IMR-90 (cell line): ENCODE data around the gene EEF2K. TPM values are rescaled to one million over a fixed set of nuclear protein-coding genes. Genes with fewer than 3 reads are reported as not detected.

Experiments
- ATAC-seq: fragments of 200-7000 bp; cut with Tn5 transposase; 2 replicates; pipeline ENCODE4 v1.9.1; 2020; ENCODE audit warnings: low read depth, mild to moderate bottlenecking, moderate library complexity
- BruUV-seq: library from RNA; stranded (reverse); fragments of 400-500 nt; replicated peaks from 2 replicates; lab custom pipeline; 2021; lab: Mats Ljungman, UMichigan
- CTCF ChIA-PET: fragments of 300-600 bp; formaldehyde crosslinking; extraction: SDS; loops from one replicate; lab custom pipeline; 2021; ENCODE audit warnings: antibody characterized with exemption; lab: Yijun Ruan, JAX
- POLR2A ChIA-PET: fragments of 300-600 bp; sonication (Branson Sonifier 250); formaldehyde crosslinking; loops from one replicate; lab custom pipeline; 2022; ENCODE audit warnings: antibody characterized with exemption; ENCODE audit not compliant: unreplicated experiment; lab: Charles Lee
- DNase-seq: peaks from one replicate; pipeline ENCODE4 v3.0.0; 2013
- H2AFZ ChIP-seq: replicated peaks from 2 replicates; pipeline ENCODE3; 2013; ENCODE audit warnings: low read length, mild to moderate bottlenecking; ENCODE audit not compliant: poor library complexity
- H2AK5ac ChIP-seq: 2 replicates; pipeline ENCODE4 v1.6.1; 2013; ENCODE audit warnings: low read depth, low read length, inconsistent platforms
- H2AK9ac ChIP-seq: replicated peaks from 2 replicates; pipeline ENCODE3; 2013; ENCODE audit warnings: mild to moderate bottlenecking, low read depth, low read length, moderate library complexity; ENCODE audit not compliant: poor library complexity
- H2BK120ac ChIP-seq: 2 replicates; pipeline ENCODE4 v1.6.1; 2013; ENCODE audit warnings: low read depth, low read length, inconsistent platforms
- H2BK15ac ChIP-seq: 3 replicates; pipeline ENCODE4 v1.6.1; 2013; ENCODE audit warnings: low read depth, low read length, inconsistent platforms
- H2BK20ac ChIP-seq: 2 replicates; pipeline ENCODE4 v1.6.1; 2013; ENCODE audit warnings: low read depth, mild to moderate bottlenecking, inconsistent platforms, low read length, moderate library complexity
- H2BK5ac ChIP-seq: 2 replicates; pipeline ENCODE4 v1.6.1; 2013; ENCODE audit warnings: mild to moderate bottlenecking, low read depth, low read length, inconsistent platforms; ENCODE audit not compliant: poor library complexity, severe bottlenecking
- H3K14ac ChIP-seq: replicated peaks from 2 replicates; pipeline ENCODE4 v1.6.1; 2013; ENCODE audit warnings: low read depth, low read length, inconsistent platforms
- H3K18ac ChIP-seq: 2 replicates; pipeline ENCODE4 v1.6.1; 2013; ENCODE audit warnings: low read depth, low read length, control low read depth
- H3K23ac ChIP-seq: 2 replicates; pipeline ENCODE4 v1.6.1; 2013; ENCODE audit warnings: low read depth, low read length, inconsistent platforms
- H3K27ac ChIP-seq: 2 replicates; pipeline ENCODE4 v1.5.1; 2013; ENCODE audit warnings: mild to moderate bottlenecking, control low read depth, low read length; ENCODE audit not compliant: insufficient read depth
- H3K27me3 ChIP-seq: 2 replicates; pipeline ENCODE4 v1.6.1; 2013; ENCODE audit warnings: low read length; ENCODE audit not compliant: control insufficient read depth, insufficient read depth
- H3K36me3 ChIP-seq: 2 replicates; pipeline ENCODE4 v1.6.1; 2013; ENCODE audit warnings: low read length, mixed read lengths; ENCODE audit not compliant: control insufficient read depth, insufficient read depth
- H3K4ac ChIP-seq: 2 replicates; pipeline ENCODE4 v1.6.1; 2013; ENCODE audit warnings: low read depth, low read length, inconsistent platforms
- H3K4me1 ChIP-seq: 2 replicates; pipeline ENCODE4 v1.6.1; 2013; ENCODE audit warnings: low read length, mixed read lengths; ENCODE audit not compliant: control insufficient read depth, insufficient read depth
- H3K4me2 ChIP-seq: 2 replicates; pipeline ENCODE4 v1.6.1; 2013; ENCODE audit warnings: low read depth, mild to moderate bottlenecking, control low read depth, low read length, moderate library complexity
- H3K4me3 ChIP-seq: 2 replicates; pipeline ENCODE4 v1.5.1; 2013; ENCODE audit warnings: low read depth, mild to moderate bottlenecking, control low read depth, low read length, moderate library complexity; ENCODE audit not compliant: insufficient read depth
- H3K56ac ChIP-seq: 2 replicates; pipeline ENCODE4 v1.6.1; 2013; ENCODE audit warnings: low read length, inconsistent platforms; ENCODE audit not compliant: insufficient read depth; ENCODE audit errors: extremely low read depth
- H3K79me1 ChIP-seq, 2 experiments: 2 replicates each; pipeline ENCODE4 v1.6.1; 2013; ENCODE audit warnings: low read length in 2 of 2, inconsistent platforms in 1 of 2, low read depth in 1 of 2
- H3K9ac ChIP-seq: 2 replicates; pipeline ENCODE4 v1.6.1; 2013; ENCODE audit warnings: low read depth, low read length, control low read depth
- H3K9me1 ChIP-seq: 2 replicates; pipeline ENCODE4 v1.6.1; 2013; ENCODE audit warnings: low read length, inconsistent platforms; ENCODE audit not compliant: insufficient read depth
- H3K9me3 ChIP-seq: 2 replicates; pipeline ENCODE4 v1.6.1; 2013; ENCODE audit warnings: low read length; ENCODE audit not compliant: control insufficient read depth, insufficient read depth
- H4K20me1 ChIP-seq: 2 replicates; pipeline ENCODE4 v1.6.1; 2013; ENCODE audit warnings: low read length, inconsistent platforms; ENCODE audit not compliant: insufficient read depth
- H4K5ac ChIP-seq: 2 replicates; pipeline ENCODE4 v1.6.1; 2013; ENCODE audit warnings: mild to moderate bottlenecking, low read depth, low read length, control low read depth
- H4K8ac ChIP-seq, 2 experiments: 2 replicates each; pipeline ENCODE4 v1.6.1; 2013; ENCODE audit warnings: low read depth in 2 of 2, low read length in 2 of 2, control low read depth in 1 of 2, inconsistent platforms in 1 of 2
- H4K91ac ChIP-seq: 2 replicates; pipeline ENCODE4 v1.6.1; 2013; ENCODE audit warnings: low read depth, low read length, inconsistent platforms; ENCODE audit not compliant: insufficient read depth
- CEBPB ChIP-seq: IDR thresholded peaks from 2 replicates; pipeline ENCODE4 v1.6.1; 2012; ENCODE audit warnings: low read depth, low read length, improper control_type of control experiment
- CHD1 ChIP-seq: IDR thresholded peaks from 2 replicates; pipeline ENCODE4 v1.6.1; 2012; ENCODE audit warnings: low read depth, low read length, improper control_type of control experiment
- MAZ ChIP-seq: IDR thresholded peaks from 2 replicates; pipeline ENCODE4 v1.6.1; 2012; ENCODE audit warnings: low read depth, mild to moderate bottlenecking, low read length, improper control_type of control experiment, moderate library complexity, borderline replicate concordance
- MXI1 ChIP-seq: IDR thresholded peaks from 2 replicates; pipeline ENCODE4 v1.6.1; 2012; ENCODE audit warnings: low read depth, mild to moderate bottlenecking, low read length, moderate library complexity, borderline replicate concordance
- NFE2L2 ChIP-seq: fragments of 150-350 bp; IDR thresholded peaks from 2 replicates; pipeline ENCODE4 v1.6.1; 2016; ENCODE audit warnings: low read depth, mild to moderate bottlenecking, low read length
- RCOR1 ChIP-seq: IDR thresholded peaks from 2 replicates; pipeline ENCODE4 v1.6.1; 2012; ENCODE audit warnings: mild to moderate bottlenecking, low read length, improper control_type of control experiment; ENCODE audit not compliant: insufficient replicate concordance
- RFX5 ChIP-seq: IDR thresholded peaks from 2 replicates; pipeline ENCODE4 v1.8.0; 2012; ENCODE audit warnings: low read depth, mild to moderate bottlenecking, low read length, moderate library complexity
- SMC3 ChIP-seq: fragments of 150-350 bp; IDR thresholded peaks from 2 replicates; pipeline ENCODE4 v1.6.1; 2016; ENCODE audit warnings: low read depth, mild to moderate bottlenecking, antibody characterized with exemption, low read length, moderate library complexity
- WGBS, 2 experiments: methylation state at CpG; one replicate each; pipeline versions ENCODE4 v1.1.5 to v1.1.7; 2013; ENCODE audit warnings: missing lambda C conversion rate in 2 of 2; ENCODE audit not compliant: insufficient read length in 1 of 2; ENCODE audit errors: extremely low coverage in 2 of 2; 5-methylcytosine and 5-hydroxymethylcytosine counted together
- dilution Hi-C: fragments of 300-500 bp; cut with HindIII; formaldehyde crosslinking; loops from one replicate; pipeline ENCODE4 v1.14.3; 2018; ENCODE audit warnings: low sequenced_read_pairs; ENCODE audit not compliant: unreplicated experiment
- in situ Hi-C: fragments of 300-500 bp; cut with MboI; formaldehyde crosslinking; loops from 3 replicates; pipeline ENCODE4 v1.14.3; 2019; ENCODE audit warnings: low sequenced_read_pairs, inconsistent platforms, mixed read lengths
- intact Hi-C: fragments of 100-400 bp; cut with micrococcal nuclease; formaldehyde crosslinking; loops from 2 replicates; pipeline ENCODE4 v1.10.0; 2022
- polyA plus RNA-seq, 3 experiments: library from polyadenylated mRNA; depleted of rRNA; stranded (reverse); fragments of >200 nt; gene quantifications; 2 replicates each; pipeline ENCODE4 v1.2.3, GENCODE V29; 2012; ENCODE audit warnings: low replicate concordance in 1 of 3
- total RNA-seq: library from RNA; depleted of rRNA; stranded (reverse); fragments of >200 nt; gene quantifications from 2 replicates; pipeline ENCODE4 v1.2.3, GENCODE V29; 2012
- TF ChIP-seq, protein P1 (sequence below): fragments of 150-350 bp; IDR thresholded peaks from 2 replicates; pipeline ENCODE4 v1.6.1; 2017; ENCODE audit warnings: mild to moderate bottlenecking, antibody characterized with exemption, low read length, low read depth
- TF ChIP-seq, protein P2 (sequence below): conservative IDR thresholded peaks from 2 replicates; pipeline ENCODE4 v1.5.1; 2012; ENCODE audit warnings: mild to moderate bottlenecking, low read depth, low read length, improper control_type of control experiment

EEF2K gene
- total and polyA plus RNA-seq, 2 of the 4 experiments (the other 2 are of a cell fraction) = 9.7 to 16.5 TPM

DNA sequence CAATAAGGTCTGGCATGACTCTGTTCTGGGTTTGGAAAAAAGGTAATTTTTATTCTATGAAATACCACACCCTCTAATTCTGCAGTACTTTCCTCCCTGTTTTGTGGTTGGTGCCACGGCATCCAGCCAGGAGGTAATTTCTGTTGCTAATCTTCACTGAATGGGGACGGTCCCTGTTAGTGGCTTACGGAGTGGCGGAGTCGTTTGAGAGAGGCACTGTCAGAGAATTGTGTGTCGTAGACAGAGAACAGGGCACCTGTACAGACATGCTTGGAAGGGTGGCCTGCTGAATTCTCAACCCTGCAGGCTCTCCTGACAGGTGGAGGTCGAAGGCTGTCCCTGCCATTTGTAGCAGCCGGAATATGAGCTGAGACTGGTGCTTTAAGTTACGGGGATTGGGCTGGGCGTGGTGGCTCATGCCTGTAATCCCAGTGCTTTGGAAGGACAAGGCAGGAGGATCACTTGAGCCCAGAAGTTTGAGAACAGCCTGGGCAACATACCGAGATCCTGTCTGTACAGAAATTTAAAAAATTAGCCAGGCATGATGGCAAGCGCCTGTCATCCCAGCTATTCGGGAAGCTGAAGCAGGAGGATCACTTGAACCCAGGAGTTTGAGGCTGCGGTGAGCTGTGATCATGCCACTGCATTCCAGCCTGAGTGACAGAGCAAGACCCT lies 33.2 kb downstream of the EEF2K start:
- ChIA-PET POLR2A (no interaction called here), CTCF (interaction anchor here (0.6 kb wide), 1 partner anchor 23 kb away, joined by 3 read pairs; no protein-coding TSS in a partner anchor)
- no peaks in the 10 kb centered on the region for H3K9me3 ChIP-seq
- H3K14ac ChIP-seq = no peak overlapping the region
- BruUV-seq = no TSS peak
- no peak overlapping the region for H3K4me3 ChIP-seq
- no peak overlapping the region for H4K5ac ChIP-seq
- H2BK5ac ChIP-seq = no peak overlapping the region
- H3K4me1 ChIP-seq = no peaks in the 10 kb centered on the region
- H3K4ac ChIP-seq = no peak overlapping the region
- no peak for DNase-seq
- no peak overlapping the region for H2BK15ac ChIP-seq
- H4K91ac ChIP-seq = no peak overlapping the region
- H3K56ac ChIP-seq = no peak overlapping the region
- H2AFZ ChIP-seq = no peak overlapping the region
- H2AK9ac ChIP-seq = no peak overlapping the region
- no peak overlapping the region for H2BK120ac ChIP-seq
- no peak overlapping the region for H3K4me2 ChIP-seq
- H3K23ac ChIP-seq = no peak overlapping the region
- no peak overlapping the region for H4K8ac ChIP-seq
- no peak overlapping the region for H3K18ac ChIP-seq
- H3K79me1 ChIP-seq = peaks cover 3 to 14% of the 10 kb centered on the region in 2 experiments; a peak in 2 of 4 replicates
- no peak overlapping the region for H3K27ac ChIP-seq
- no peak overlapping the region for H2AK5ac ChIP-seq
- no peak overlapping the region for H3K9ac ChIP-seq
- intact Hi-C loops (no loop called here), in situ Hi-C loops (no loop called here), dilution Hi-C loops (no loop called here)
- peaks cover 6% of the 10 kb centered on the region for H3K36me3 ChIP-seq
- 96% methylated on average over 11 of the region's 14 CpGs; no CpG with 5 or more reads in 1 of the 2 experiments for whole genome bisulfite sequencing, 2 experiments
- TF ChIP-seq NFE2L2 (no peak), CEBPB (no peak), CHD1 (no peak), RCOR1 (no peak), MAZ (no peak), MXI1 (no peak), SMC3 (no peak), RFX5 (no peak)
- TF ChIP-seq, protein P1, sequence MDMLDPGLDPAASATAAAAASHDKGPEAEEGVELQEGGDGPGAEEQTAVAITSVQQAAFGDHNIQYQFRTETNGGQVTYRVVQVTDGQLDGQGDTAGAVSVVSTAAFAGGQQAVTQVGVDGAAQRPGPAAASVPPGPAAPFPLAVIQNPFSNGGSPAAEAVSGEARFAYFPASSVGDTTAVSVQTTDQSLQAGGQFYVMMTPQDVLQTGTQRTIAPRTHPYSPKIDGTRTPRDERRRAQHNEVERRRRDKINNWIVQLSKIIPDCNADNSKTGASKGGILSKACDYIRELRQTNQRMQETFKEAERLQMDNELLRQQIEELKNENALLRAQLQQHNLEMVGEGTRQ = no peak
- TF ChIP-seq, protein P2, sequence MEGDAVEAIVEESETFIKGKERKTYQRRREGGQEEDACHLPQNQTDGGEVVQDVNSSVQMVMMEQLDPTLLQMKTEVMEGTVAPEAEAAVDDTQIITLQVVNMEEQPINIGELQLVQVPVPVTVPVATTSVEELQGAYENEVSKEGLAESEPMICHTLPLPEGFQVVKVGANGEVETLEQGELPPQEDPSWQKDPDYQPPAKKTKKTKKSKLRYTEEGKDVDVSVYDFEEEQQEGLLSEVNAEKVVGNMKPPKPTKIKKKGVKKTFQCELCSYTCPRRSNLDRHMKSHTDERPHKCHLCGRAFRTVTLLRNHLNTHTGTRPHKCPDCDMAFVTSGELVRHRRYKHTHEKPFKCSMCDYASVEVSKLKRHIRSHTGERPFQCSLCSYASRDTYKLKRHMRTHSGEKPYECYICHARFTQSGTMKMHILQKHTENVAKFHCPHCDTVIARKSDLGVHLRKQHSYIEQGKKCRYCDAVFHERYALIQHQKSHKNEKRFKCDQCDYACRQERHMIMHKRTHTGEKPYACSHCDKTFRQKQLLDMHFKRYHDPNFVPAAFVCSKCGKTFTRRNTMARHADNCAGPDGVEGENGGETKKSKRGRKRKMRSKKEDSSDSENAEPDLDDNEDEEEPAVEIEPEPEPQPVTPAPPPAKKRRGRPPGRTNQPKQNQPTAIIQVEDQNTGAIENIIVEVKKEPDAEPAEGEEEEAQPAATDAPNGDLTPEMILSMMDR = no peak
- H3K9me1 ChIP-seq = no peaks in the 10 kb centered on the region
- no peaks in the 10 kb centered on the region for H4K20me1 ChIP-seq
- ATAC-seq = no peak
- H2BK20ac ChIP-seq = no peak overlapping the region
- no peaks in the 10 kb centered on the region for H3K27me3 ChIP-seq
